SK-N-MC (cell line): ENCODE measurements around the gene TSPAN32.

ENCODE experiments used
- DNase-seq: peaks from one replicate; pipeline ENCODE4 v3.0.0-alpha.2; 2011; ENCODE audit warnings: low read depth, low spot score
- H3K27ac ChIP-seq: fragments of 200-600 bp; sonication (generic); 2 replicates; pipeline ENCODE4 v1.5.1; 2016; ENCODE audit warnings: mixed run types
- H3K36me3 ChIP-seq: fragments of 200-600 bp; sonication (generic); 2 replicates; pipeline ENCODE4 v1.6.1; 2017; ENCODE audit warnings: antibody characterized with exemption, low read length, mixed read lengths; ENCODE audit not compliant: insufficient read depth
- H3K4me3 ChIP-seq: fragments of 200-600 bp; sonication (generic); 2 replicates; pipeline ENCODE4 v1.5.1; 2016
- H3K9ac ChIP-seq: fragments of 200-600 bp; sonication (generic); 2 replicates; pipeline ENCODE4 v1.8.0; 2017; ENCODE audit warnings: mixed run types, mixed read lengths; ENCODE audit not compliant: insufficient read length
- H3K9me3 ChIP-seq: fragments of 200-600 bp; sonication (generic); 2 replicates; pipeline ENCODE4 v1.6.1; 2017; ENCODE audit warnings: low read depth, mild to moderate bottlenecking, antibody characterized with exemption, low read length, moderate library complexity, mixed read lengths
- EZH2 ChIP-seq: fragments of 200-600 bp; sonication (generic); IDR thresholded peaks from one replicate; pipeline ENCODE4 v1.6.1; 2017; ENCODE audit warnings: antibody characterized with exemption
- FOXP2 ChIP-seq: optimal IDR thresholded peaks from 2 replicates; pipeline ENCODE3; 2011; ENCODE audit warnings: mild to moderate bottlenecking, moderate library complexity; ENCODE audit not compliant: insufficient read depth; ENCODE audit errors: extremely low read length, control extremely low read depth
- POLR2AphosphoS5 ChIP-seq: IDR thresholded peaks from 2 replicates; pipeline ENCODE4 v1.6.1; 2012; ENCODE audit warnings: mild to moderate bottlenecking, low read depth, low read length, borderline replicate concordance

The TSPAN32 gene

GRCh38 chr11:2320568-2321310, 18.9 kb downstream of the TSPAN32 start:
- TF ChIP-seq POLR2AphosphoS5: no peak
- no peaks in the 10 kb centered on the region for H3K36me3 ChIP-seq
- no peak for DNase-seq
- no peak overlapping the region for H3K27ac ChIP-seq
- no peaks in the 10 kb centered on the region for H3K9me3 ChIP-seq
- no peak overlapping the region for H3K4me3 ChIP-seq
- H3K9ac ChIP-seq: no peak overlapping the region

GRCh38 chr11:2321311-2321683, 19.5 kb downstream of the TSPAN32 start:
- Histone ChIP-seq H3K36me3 (no peaks in the 10 kb centered on the region), H3K9me3 (no peaks in the 10 kb centered on the region), H3K27ac (no peak overlapping the region), H3K4me3 (no peak overlapping the region), H3K9ac (no peak overlapping the region)
- DNase-seq: no peak
- TF ChIP-seq FOXP2: no peak
- no peak for TF ChIP-seq EZH2
- no peak for TF ChIP-seq POLR2AphosphoS5

GRCh38 chr11:2325123-2325522, 23.3 kb downstream of the TSPAN32 start:
- no peak overlapping the region for H3K27ac ChIP-seq
- TF ChIP-seq EZH2 (no peak), POLR2AphosphoS5 (no peak), FOXP2 (no peak)
- H3K36me3 ChIP-seq: no peaks in the 10 kb centered on the region
- no peak overlapping the region for H3K9ac ChIP-seq
- DNase-seq: no peak
- H3K9me3 ChIP-seq: no peaks in the 10 kb centered on the region
- H3K4me3 ChIP-seq: no peak overlapping the region

- H3K27ac ChIP-seq: no peak overlapping the region
- no peak overlapping the region for H3K9ac ChIP-seq
- no peaks in the 10 kb centered on the region for H3K9me3 ChIP-seq
- no peaks in the 10 kb centered on the region for H3K36me3 ChIP-seq
- TF ChIP-seq POLR2AphosphoS5: no peak
- TF ChIP-seq EZH2: no peak
- TF ChIP-seq FOXP2: no peak
- no peak for DNase-seq
- no peak overlapping the region for H3K4me3 ChIP-seq
These were observed 23.9 kb downstream of the TSPAN32 start for GRCh38 chr11:2325719-2326118.

GRCh38 chr11:2327032-2327431, 25.2 kb downstream of the TSPAN32 start:
- Histone ChIP-seq H3K27ac (no peak overlapping the region), H3K4me3 (no peak overlapping the region), H3K9me3 (no peaks in the 10 kb centered on the region), H3K36me3 (no peaks in the 10 kb centered on the region), H3K9ac (no peak overlapping the region)
- no peak for DNase-seq
- TF ChIP-seq FOXP2 (no peak), EZH2 (no peak), POLR2AphosphoS5 (no peak)

GRCh38 chr11:2328021-2328420, 26.2 kb downstream of the TSPAN32 start:
- Histone ChIP-seq H3K4me3 (no peak overlapping the region), H3K36me3 (no peaks in the 10 kb centered on the region), H3K27ac (no peak overlapping the region), H3K9ac (no peak overlapping the region), H3K9me3 (no peaks in the 10 kb centered on the region)
- DNase-seq: no peak
- TF ChIP-seq FOXP2: no peak
- no peak for TF ChIP-seq POLR2AphosphoS5
- TF ChIP-seq EZH2: no peak

GRCh38 chr11:2328656-2329354, 27.0 kb downstream of the TSPAN32 start:
- H3K27ac ChIP-seq: no peak overlapping the region
- no peak overlapping the region for H3K4me3 ChIP-seq
- no peaks in the 10 kb centered on the region for H3K9me3 ChIP-seq
- H3K9ac ChIP-seq: no peak overlapping the region
- no peak for DNase-seq
- no peaks in the 10 kb centered on the region for H3K36me3 ChIP-seq
- TF ChIP-seq POLR2AphosphoS5 (no peak), FOXP2 (no peak), EZH2 (no peak)

- H3K27ac ChIP-seq: no peak overlapping the region
- no peak overlapping the region for H3K9ac ChIP-seq
- H3K4me3 ChIP-seq: no peak overlapping the region
- TF ChIP-seq POLR2AphosphoS5 (no peak), FOXP2 (no peak), EZH2 (no peak)
- H3K9me3 ChIP-seq: no peaks in the 10 kb centered on the region
- DNase-seq: no peak
- H3K36me3 ChIP-seq: no peaks in the 10 kb centered on the region
These were observed 27.7 kb downstream of the TSPAN32 start for GRCh38 chr11:2329551-2329950.
